Vagina (tissue), 2 donors: Measurements from ENCODE around the gene PDE9A.

Experiments
- CTCF ChIP-seq, 3 experiments: fragments of 450-650 bp in 2 of 3; fragments of 200-600 bp in 1 of 3; sonication (generic) in 1 of 3; IDR thresholded peaks; one replicate each; pipeline ENCODE4 v1.5.1; 2017 to 2019; ENCODE audit warnings: antibody characterized with exemption in 3 of 3, mild to moderate bottlenecking in 2 of 3, moderate library complexity in 2 of 3
- POLR2A ChIP-seq, 2 donors: fragments of 450-650 bp; IDR thresholded peaks; one replicate each; pipeline ENCODE4 v1.6.1; 2017; ENCODE audit warnings: antibody characterized with exemption in 2 of 2, mild to moderate bottlenecking in 2 of 2, moderate library complexity in 2 of 2
- POLR2AphosphoS5 ChIP-seq, 2 donors: sonication (generic); formaldehyde crosslinking; IDR thresholded peaks; one replicate each; pipeline ENCODE4 v1.9.0; 2017; ENCODE audit warnings: antibody characterized with exemption in 2 of 2, mild to moderate bottlenecking in 2 of 2, low read depth in 1 of 2; ENCODE audit not compliant: insufficient read depth in 1 of 2

GRCh38 chr21:42678618-42679295, 25.3 kb downstream of the PDE9A start:
- TF ChIP-seq CTCF (IDR thresholded peaks at IDR 0.05): no peak
- no peak for TF ChIP-seq POLR2A (IDR thresholded peaks at IDR 0.05)
- TF ChIP-seq POLR2AphosphoS5 (IDR thresholded peaks at IDR 0.05; ENCODE audit: insufficient read depth in 1 of 2, low read depth in 1 of 2): no peak
